ENCODE results near the gene SHISA5. TPM values are rescaled to one million over a fixed set of nuclear protein-coding genes. Genes with fewer than 3 reads are reported as not detected.
A peak's percentile ranks its signal among the peaks of the same experiment; 100 is the strongest.

Gene SHISA5
- total RNA-seq, 1 experiment from 2014 or later = 174 TPM

GRCh38 chr3:48503401-48504050 is 448 bp downstream of the SHISA5 start:
- Mint-ChIP-seq H3K27me3 (ENCODE audit: low read depth) (peaks cover 8% of the 10 kb centered on the region), H3K36me3 (ENCODE audit: insufficient read depth in 1 of 3, low read depth in 3 of 3) (peaks cover 10 to 17% (median 15%) of the 10 kb centered on the region in 3 experiments), H3K27ac (no peak overlapping the region; a peak in 1 of 7 replicates), H3K4me1 (peaks cover 38% of the 10 kb centered on the region in 2 experiments), H3K4me3 (peak overlapping the region; percentile 80 to 87), H3K9me3 (peaks cover 4% of the 10 kb centered on the region in 2 experiments; a peak in 3 of 5 replicates)
- Histone ChIP-seq H3K9me3 (ENCODE audit: control insufficient read depth, low read depth, low read length) (no peaks in the 10 kb centered on the region), H3K4me2 (ENCODE audit: insufficient read depth, insufficient read length, low read length) (peak overlapping the region; percentile 51), H3K56ac (ENCODE audit: insufficient read length, low read depth, low read length) (no peak overlapping the region), H3T11ph (ENCODE audit: low read length) (no peak overlapping the region), H2BK5ac (ENCODE audit: insufficient read length, low read length) (no peak overlapping the region), H4K5ac (ENCODE audit: insufficient read length, low read depth, low read length) (no peak overlapping the region), H2AK5ac (ENCODE audit: insufficient read length, low read length) (no peak overlapping the region), H2BK120ac (ENCODE audit: low read depth, low read length, poor library complexity, severe bottlenecking) (no peak overlapping the region), H4K91ac (ENCODE audit: insufficient read length, low read depth, low read length) (no peak overlapping the region), H2BK20ac (ENCODE audit: low read depth, low read length, poor library complexity, severe bottlenecking) (no peak overlapping the region), H2BK12ac (ENCODE audit: insufficient read length, low read depth, low read length) (no peak overlapping the region), H3K4me1 (ENCODE audit: insufficient read depth, low read length) (peaks cover 4% of the 10 kb centered on the region; the same call in 1 of the 2 replicates), H2AFZ (ENCODE audit: low read length) (no peak overlapping the region), H3K27me3 (ENCODE audit: insufficient read depth, low read length) (no peaks in the 10 kb centered on the region), H3K14ac (ENCODE audit: insufficient read depth, low read length) (peak overlapping the region; percentile 18; the same call in 1 of the 2 replicates), H3K4ac (ENCODE audit: low read depth, low read length) (no peak overlapping the region), H3K27ac (ENCODE audit: insufficient read length, low read depth, low read length) (no peak overlapping the region), H3K79me1 (ENCODE audit: insufficient read depth, low read depth, low read length, poor library complexity, severe bottlenecking) (no peaks in the 10 kb centered on the region), H4K20me1 (ENCODE audit: control insufficient read depth, insufficient read depth, insufficient read length) (no peaks in the 10 kb centered on the region), H3K18ac (ENCODE audit: insufficient read length, low read depth, low read length) (peak overlapping the region; percentile 12), H3K9ac (ENCODE audit: extremely low read depth, insufficient read length, low read length) (peak overlapping the region; percentile 36), H2BK15ac (ENCODE audit: low read depth, low read length) (no peak overlapping the region), H3K79me2 (ENCODE audit: insufficient read depth, low read length) (peaks cover 1% of the 10 kb centered on the region; the same call in 1 of the 2 replicates), H3K23me2 (ENCODE audit: insufficient read length, low read depth, low read length, poor library complexity, severe bottlenecking) (peaks cover 11% of the 10 kb centered on the region), H3K23ac (ENCODE audit: insufficient read length, low read depth, low read length) (no peak overlapping the region), H4K8ac (replicated peaks; ENCODE audit: insufficient read length, low read depth, low read length) (no peak overlapping the region)
- peak; percentile 62 for DNase-seq
- no peak for TF ChIP-seq CTCF (conservative IDR thresholded peaks at IDR 0.05)
- WGBS (ENCODE audit: extremely low coverage, insufficient read length, low lambda C conversion rate) = no CpG with 5 or more reads among the region's 26 CpGs

All from H9 (cell line).